NCI-H1092 treated with DMSO at 0.1 percent for 48 hours (cell line): Measurements from ENCODE around the gene ITGAE.
"Not testable (repeated sequence)": the region's sequence is repeated elsewhere in the genome, so short reads cannot be mapped to it uniquely, and the experiment has no call there.

ENCODE experiments used
- DNase-seq: peaks from one replicate; lab custom pipeline; 2025; lab: John Stamatoyannopoulos, UW

The ITGAE gene

GRCh38 chr17:3729881-3730280 is 71.1 kb downstream of the ITGAE start:
- DNase-seq, result no peak

GRCh38 chr17:3728099-3728498 is 72.9 kb downstream of the ITGAE start:
- not testable (repeated sequence) for DNase-seq

GRCh38 chr17:3727041-3727440 is 73.9 kb downstream of the ITGAE start:
- DNase-seq, result no peak

GRCh38 chr17:3724378-3725077 is 76.5 kb downstream of the ITGAE start:
- no peak for DNase-seq

- peak; percentile 72 for DNase-seq
These were observed 77.2 kb downstream of the ITGAE start, which contains the start of gene HASPIN for GRCh38 chr17:3723556-3724377. HASPIN (plus strand) TSS chr17:3723903; CDS start chr17:3723936, 33 bp downstream.

GRCh38 chr17:3723188-3723555 is 77.8 kb downstream of the ITGAE start:
- DNase-seq, result no peak

- DNase-seq, result no peak
These were observed 78.3 kb downstream of the ITGAE start for GRCh38 chr17:3722716-3723115.

- DNase-seq, result no peak
These were observed 81.7 kb downstream of the ITGAE start for GRCh38 chr17:3719265-3719664.

GRCh38 chr17:3718201-3718600 is 82.8 kb downstream of the ITGAE start:
- DNase-seq, result no peak

GRCh38 chr17:3715296-3715695 is 85.7 kb downstream of the ITGAE start:
- no peak for DNase-seq

- DNase-seq, result no peak
These were observed 88.1 kb downstream of the ITGAE start for GRCh38 chr17:3712811-3713463.

- no peak for DNase-seq
These were observed 90.0 kb downstream of the ITGAE start for GRCh38 chr17:3710951-3711383.

- DNase-seq, result no peak
These were observed 92.6 kb downstream of the ITGAE start for GRCh38 chr17:3708366-3708765.

- not testable (repeated sequence) for DNase-seq
These were observed 95.3 kb downstream of the ITGAE start for GRCh38 chr17:3705718-3705984.

- DNase-seq, result no peak
These were observed 95.9 kb downstream of the ITGAE start for GRCh38 chr17:3704931-3705717.

GRCh38 chr17:3702041-3702539 is 98.9 kb downstream of the ITGAE start:
- not testable (repeated sequence) for DNase-seq

- no peak for DNase-seq
These were observed 101.0 kb downstream of the ITGAE start for GRCh38 chr17:3699951-3700350.

GRCh38 chr17:3698139-3698538 is 102.8 kb downstream of the ITGAE start:
- no peak for DNase-seq

GRCh38 chr17:3697103-3697476 is 103.9 kb downstream of the ITGAE start:
- DNase-seq, result no peak

- DNase-seq, result no peak
These were observed 105.1 kb downstream of the ITGAE start, which contains the start of gene P2RX5 for GRCh38 chr17:3695723-3696411. P2RX5 (minus strand) TSS chr17:3696155; CDS start chr17:3696005, 150 bp downstream.

GRCh38 chr17:3695129-3695722 is 105.8 kb downstream of the ITGAE start:
- DNase-seq, result no peak
